ENCODE data around the gene GRIA4.
"Not testable (repeated sequence)": the region's sequence is repeated elsewhere in the genome, so short reads cannot be mapped to it uniquely, and the experiment has no call there.

Gene GRIA4

DNA sequence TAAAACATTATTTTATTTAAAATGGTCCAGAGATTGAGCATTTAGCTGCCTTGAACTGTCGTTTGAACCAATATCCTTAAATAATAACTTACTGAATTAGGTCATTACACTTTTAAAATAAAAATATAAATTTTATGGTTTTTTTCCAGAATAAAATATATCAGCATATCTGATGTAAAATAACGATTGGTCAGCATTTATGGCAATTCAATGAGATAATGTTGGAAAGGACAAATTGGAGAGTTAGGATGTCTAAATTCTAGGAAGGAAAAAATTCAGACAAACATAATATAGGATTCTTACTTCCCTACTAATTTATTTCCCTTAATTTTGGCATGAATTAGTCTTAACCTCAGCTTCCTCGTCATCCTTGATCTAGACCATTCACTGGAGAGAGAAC is 113.4 kb downstream of the GRIA4 start:
- DNase-seq, result no peak

DNA sequence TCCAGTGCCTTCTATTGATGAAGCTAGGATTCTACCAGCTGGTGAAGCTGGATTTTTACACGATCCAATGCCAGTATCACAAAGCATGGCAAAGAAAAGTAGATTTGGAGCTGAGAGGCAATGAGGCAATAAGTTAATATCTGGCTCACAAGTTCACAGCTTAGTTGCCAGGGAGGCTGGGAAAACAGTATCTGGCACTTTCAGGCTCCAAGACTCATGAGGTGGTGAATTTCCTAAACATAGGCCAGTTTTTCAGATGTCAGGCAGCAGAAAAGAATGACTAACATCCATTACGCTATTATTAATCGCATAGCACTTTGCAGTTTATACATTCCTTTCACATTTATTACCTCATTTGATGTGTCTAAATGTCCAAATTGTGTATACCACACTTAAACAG is 122.7 kb downstream of the GRIA4 start:
- DNase-seq, result no peak

DNA sequence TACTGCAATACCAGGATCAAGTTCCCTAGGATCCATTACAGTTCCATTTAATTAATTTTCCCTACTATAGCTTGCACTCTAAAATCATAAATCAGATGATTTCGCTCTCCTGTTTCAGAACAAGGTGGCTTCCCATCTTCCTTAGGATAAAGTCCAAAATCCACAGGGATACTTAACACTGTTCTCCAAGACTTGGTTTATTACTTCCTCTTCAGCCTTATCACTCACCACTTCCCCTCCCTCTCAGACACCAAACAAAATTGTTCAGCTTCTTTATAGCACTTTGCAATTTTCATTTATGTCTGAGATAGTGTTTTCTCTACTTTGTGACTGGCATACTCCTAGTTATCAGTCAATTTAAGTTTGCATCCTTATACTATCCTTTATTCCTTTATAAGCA is 124.6 kb downstream of the GRIA4 start:
- no peak for DNase-seq

DNA sequence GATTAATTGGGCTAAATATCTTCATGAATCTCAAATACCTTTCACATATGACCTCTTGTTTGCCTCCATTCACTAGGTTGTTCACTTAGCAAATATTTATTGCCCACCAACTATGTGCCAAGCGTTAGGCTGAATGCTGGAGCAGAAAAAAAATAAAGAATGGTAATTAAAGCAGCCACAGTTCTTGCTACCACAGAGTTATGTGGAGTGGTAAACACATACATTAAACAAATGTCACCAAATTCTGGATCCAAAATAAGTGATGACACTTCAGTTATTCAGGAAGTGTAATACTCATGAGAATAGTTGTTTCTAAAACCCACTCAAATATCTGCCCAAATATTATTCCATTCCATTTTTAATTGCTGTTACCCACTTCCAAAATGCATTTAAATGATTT is 128.4 kb downstream of the GRIA4 start:
- DNase-seq, result no peak

DNA sequence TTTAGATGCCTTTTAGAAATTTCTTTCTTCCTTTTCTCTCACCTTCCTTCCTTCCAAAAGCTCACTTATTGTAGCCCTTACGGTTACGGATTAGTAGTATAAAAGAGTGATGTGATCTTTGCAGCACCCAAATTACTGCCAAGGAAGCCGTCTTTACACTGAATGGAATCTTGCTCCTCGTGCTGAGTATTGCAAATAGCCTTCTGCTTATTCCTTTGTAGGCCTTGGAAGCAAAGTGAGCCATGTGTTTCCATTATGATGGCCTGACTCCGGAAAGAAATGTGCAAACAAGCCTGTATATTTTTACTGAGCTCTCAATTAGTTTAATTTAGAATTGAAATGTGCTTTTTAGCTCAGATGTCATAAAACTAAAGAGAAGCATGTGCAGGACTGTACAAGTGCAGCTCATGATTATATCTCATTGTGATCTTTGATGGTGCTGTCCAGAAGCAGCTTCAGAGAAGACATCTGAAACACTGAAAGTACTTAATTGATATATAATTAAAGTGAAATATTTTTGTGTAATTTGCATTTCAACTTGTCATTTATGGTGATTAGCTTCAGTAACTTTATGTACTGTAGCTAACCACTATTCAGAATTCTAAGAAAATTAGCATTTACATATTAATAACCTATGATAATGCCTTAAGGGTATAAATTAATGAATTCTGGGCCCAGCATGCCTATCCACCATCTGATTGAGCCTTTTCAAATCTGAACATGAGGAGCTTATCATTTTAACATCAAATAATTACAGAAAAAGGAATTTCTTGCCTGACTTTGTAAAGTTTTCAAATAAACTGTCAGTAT is 129.3 kb downstream of the GRIA4 start:
- no peak for DNase-seq

DNA sequence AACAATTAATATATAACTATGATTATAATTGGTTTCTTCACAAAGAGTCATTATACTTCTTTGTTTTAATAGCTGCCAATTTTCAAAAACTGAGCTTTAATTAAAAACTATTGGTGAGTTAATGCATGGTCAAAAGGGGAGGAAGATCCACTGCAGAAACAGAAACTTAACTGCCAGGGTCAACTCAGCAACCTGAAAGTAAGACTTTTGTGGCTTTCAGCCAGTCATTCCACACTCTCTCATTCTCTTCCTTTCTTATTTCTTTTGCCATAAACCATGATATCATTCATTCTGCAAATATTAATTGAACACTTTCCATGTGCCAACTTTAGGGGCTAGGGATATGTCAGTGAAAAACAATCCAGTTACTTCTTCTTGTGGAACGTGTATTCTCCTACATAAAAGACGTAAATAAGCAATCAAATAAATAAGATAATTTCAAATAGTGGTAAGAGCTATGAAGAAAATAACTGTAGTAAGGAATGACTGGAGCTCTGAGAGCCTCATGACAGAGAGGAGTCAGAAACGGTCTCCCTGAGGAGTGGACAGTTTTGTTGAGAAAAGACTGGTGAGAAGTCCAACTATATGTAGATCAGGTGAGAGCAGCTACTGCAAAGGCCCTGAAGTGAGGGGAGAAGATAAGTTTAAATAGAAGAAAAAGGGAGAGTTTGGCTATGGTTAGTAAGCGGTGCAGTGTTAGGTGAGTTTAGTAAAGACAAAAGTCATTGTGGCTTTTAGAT is 130.5 kb downstream of the GRIA4 start:
- DNase-seq, result no peak

DNA sequence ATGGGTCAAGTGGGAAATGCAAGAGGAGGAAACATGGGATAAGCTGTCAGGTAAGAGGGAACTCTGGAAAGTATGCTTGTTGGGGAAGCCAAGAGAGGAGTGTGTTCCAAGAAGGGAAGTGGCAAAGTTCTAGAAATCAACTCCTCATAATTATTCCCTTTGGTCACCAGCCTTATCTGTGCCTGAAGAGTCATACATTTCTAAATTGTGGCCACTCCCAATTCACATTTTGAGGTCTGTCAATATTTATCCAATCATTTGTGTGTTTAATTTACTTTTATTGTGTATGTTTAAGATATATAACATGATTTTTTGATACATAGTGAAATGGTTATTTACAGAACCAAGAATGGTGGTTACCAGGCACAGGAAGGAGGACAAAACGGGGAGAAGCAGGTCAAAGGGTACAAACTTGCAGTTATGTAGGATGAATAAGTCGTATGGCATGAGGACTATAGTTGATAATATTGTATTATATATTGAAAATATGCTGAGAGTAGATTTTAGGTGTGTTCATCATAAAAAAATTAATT is 131.7 kb downstream of the GRIA4 start:
- no peak for DNase-seq

DNA sequence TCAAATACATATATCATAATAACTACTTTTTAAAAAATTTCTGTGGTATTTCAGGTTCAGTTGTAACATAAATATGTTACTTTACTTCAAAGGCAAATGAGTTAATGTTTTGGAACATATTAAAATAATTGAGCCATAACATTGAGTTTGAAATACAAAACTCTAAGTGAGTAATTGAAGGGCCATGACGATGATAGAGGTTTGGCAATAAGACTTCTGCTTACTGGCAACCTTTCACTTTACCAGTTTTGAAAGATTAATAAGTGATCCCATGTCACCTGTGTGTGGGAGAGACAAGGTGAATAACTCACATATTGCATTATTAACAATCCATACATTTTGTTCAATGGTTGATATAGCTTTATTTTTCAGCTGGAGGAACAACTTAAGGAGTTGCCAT is 144.4 kb downstream of the GRIA4 start:
- no peak for DNase-seq

DNA sequence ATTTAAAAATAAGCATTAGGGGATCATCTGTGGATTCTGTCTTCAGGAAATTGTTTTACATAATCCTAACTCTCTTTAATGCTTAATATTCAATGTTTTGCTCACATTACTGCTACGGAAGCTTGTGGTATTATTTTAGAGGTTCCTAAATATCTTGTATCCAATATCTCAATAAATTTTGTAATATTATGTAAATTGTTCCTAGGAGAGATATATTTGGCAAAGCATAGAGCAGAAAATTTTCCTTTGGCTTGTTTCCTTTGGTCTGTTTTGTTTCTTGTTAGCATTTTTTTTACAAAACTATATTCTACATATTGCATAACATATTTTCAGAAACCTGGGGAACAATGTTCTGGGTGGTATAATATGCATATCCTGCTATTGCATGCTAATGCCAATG is 144.8 kb downstream of the GRIA4 start:
- DNase-seq, result no peak

DNA sequence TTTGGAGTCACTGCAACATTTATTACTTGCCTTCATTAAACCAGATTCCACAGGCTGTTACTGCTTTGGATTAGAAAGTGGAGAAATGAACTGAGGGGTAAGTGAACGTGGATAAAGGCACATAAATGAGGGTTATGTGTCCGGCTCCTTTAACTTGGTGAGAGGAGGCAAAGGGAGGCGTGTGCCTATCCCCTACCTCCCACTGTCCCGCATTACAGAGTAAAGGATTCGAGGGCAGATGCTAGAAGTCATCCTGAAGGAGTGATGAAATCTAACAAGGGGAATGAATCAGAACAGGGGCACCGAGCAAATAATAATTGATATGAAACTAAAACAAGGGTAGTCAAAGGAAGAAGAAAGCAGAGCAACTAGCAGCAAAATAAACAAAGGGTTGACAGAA is 147.2 kb downstream of the GRIA4 start:
- DNase-seq, result no peak

DNA sequence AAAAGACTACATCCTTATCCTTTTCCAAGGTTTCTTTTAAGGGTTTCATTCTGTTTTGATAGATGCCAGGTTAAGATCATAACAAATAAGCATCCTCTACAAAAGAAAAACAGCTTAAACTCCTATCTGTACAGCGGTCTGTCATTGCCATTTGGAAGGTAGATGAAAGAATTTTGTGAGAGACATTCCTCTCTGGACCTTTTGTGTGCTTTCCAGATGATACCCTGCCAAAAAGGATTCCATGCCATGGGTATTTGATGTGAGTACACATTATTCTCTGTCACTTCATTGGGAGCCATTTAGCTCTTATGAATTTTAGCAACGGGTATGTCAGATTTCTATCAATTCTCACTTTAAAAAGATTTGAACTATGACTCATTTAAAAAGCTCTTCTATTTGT is 153.7 kb downstream of the GRIA4 start:
- DNase-seq, result no peak

DNA sequence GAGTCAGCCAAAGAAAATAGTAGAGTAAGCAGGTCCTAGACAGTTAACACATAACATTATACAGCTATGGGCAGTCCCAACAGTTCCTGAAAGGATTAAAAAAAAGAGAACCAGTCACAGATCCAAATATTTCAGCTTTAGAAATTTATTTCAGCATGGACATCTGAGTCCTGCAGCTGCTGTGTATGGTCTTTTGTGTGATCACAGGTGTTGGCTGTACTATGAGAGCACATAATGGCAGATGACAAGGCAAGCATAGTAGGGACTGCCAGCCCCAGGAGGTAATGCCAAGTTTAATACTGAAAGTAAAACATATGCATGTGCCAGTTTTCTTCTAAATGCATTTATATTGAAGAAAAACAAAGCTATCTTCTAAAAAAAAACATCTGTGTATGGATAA is 158.1 kb downstream of the GRIA4 start:
- DNase-seq, result no peak

DNA sequence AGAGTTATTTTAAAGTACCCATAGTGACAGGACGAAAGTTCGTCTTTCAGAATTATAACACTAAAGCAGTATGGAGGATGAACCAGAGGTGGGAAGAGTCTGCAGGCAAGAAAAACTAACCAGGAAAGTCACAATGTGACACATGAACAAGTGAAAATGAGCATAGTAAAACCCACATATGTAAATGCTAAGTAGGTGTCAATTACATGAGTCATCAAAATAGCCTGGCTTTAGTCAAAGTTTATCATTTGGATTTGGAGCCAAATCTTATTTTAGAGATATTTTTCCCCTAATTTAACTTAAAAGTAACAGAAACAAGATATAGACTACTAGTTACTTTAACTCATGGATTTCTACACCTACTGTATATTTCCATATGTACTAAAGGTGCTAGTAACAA is 159.8 kb downstream of the GRIA4 start:
- no peak for DNase-seq

DNA sequence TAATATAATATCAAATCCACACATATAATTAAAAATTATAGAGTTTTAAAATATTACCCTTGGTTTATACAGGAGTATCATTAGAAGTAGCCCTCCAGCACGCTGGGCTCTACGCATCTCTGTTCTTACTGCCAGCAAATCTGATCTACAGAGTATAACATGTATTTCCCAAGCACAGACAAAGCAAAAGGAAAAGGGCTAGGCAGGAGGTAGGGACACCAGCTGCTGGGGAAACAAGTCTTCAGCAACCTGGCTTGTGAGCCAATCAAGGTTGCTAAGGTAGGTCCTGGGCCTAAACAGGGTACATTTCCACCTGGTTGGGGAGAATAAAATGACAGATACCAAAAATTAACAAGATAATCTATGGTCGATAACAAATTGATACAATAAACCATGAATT is 163.6 kb downstream of the GRIA4 start:
- not testable (repeated sequence) for DNase-seq

DNA sequence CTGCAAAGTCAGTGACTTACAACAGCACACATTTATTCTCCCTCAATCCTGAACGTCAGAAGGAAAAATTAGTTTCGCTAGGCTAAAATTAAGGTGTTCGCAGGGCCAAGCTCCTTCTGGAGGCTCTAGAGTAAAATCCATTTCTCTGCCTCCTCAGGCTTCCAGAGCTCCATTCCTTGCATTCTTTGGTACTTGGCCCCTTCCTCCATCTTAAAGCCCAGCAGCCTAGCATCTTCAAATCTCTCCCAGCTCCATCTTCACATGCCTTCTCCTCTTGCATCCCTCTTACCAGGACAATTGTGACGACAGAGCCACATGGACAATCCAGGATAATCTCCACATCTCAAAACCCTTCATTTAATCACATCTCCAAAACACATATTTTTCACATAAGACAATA is 165.0 kb downstream of the GRIA4 start:
- no peak for DNase-seq

DNA sequence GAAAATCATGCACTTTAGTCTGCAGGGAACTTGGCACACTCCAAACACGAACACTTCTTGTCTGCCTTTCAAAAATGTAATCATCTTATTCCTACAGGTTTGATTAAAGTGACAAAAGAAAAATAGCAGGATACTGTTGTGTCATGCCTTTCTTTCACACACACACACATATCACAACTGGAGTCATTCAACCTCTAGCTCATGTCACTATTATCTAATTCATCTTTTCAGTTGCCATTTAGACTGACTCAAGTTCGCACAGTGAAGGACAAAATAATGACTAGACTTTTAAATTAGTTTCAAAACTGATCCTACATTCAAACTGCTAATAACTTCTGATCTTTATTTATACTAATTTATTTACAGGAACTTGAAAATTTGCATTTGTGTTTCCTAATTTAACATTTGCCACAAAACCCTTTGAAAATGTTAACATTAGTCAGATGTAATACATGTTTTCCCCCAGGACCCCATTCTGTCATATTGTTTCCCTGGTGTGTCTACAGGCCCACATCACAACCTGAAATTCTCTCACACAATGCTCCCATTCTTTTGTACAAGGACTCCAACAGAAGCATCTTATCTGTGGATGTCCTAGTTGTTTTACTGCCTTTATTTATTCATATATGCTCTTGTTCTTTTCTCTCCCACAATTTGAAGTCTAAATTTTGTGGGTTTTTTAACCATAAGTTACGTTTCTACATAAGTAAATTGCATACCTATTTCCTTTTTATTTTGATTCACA is 171.1 kb downstream of the GRIA4 start:
- DNase-seq, result no peak

DNA sequence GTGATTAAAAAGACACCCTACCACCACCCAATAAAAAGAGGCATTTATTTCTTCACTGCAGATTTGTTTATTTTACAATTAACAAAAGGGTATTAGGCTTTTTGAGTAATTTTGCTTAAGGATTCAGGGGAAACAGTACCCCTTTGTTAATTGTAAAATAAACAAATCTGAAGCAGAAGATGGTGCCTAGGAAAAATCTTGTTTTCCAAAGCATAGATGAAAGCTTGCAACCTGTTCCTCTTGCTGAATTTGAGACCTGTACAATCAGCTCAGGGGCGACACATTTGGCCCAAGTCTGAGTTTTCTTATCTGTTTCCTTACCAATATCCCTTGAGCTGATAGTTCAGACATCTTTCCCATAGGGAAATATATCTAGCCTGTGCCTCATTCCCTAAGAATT is 171.9 kb downstream of the GRIA4 start:
- no peak for DNase-seq

DNA sequence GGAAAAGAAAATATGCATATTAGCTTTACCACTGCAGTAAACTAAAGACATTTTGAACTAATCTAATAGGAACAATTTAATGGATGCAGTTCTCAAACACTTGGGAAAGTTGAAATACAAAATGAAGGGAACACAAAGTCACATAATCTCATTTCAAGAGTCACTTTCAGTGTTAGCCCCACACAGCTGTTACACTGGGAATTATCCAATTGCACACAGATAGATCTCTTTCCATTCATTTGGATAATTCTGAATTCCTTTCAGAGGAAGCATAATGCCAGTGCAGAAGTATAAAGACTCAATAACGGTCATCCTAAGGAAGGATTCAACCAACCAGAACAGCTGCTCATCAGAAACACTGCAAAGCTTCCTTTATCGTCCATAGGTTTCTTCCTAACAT is 173.3 kb downstream of the GRIA4 start:
- no peak for DNase-seq

DNA sequence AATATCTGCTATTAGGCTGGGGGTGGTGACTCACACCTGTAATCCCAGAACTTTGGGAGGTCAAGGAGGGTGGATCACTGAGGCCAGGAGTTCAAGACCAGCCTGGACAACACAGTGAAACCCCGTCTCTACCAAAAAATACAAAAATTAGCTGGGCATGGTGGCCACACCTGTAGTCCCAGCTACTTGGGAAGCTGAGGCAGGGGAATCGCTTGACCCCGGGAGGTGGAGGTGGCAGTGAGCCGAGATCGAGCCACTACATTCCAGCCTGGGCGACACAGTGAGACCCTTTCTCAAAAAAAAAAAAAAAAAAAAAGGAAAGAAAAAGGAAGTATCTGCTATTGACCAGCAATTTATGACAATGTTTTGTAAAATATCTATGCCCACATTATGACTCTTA is 176.0 kb downstream of the GRIA4 start:
- not testable (repeated sequence) for DNase-seq

DNA sequence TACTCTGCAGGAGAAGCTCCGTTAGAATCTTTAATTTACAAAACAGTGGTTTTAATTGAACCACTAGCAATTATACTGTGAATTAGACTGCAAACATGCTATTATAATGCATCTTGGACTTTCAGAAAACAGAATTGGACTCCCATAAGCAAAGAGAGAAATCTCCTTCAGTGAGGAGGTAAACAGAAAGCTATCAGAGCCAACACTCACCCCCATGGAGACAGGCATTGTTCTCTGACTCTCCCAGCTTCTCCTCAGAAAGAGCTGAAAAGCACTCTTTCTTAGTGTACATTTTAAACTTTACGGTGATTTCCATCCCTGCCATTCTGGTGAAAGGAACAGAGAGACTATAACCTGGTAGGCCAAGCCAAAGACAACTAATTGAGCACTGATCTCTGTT is 176.9 kb downstream of the GRIA4 start:
- no peak for DNase-seq

DNA sequence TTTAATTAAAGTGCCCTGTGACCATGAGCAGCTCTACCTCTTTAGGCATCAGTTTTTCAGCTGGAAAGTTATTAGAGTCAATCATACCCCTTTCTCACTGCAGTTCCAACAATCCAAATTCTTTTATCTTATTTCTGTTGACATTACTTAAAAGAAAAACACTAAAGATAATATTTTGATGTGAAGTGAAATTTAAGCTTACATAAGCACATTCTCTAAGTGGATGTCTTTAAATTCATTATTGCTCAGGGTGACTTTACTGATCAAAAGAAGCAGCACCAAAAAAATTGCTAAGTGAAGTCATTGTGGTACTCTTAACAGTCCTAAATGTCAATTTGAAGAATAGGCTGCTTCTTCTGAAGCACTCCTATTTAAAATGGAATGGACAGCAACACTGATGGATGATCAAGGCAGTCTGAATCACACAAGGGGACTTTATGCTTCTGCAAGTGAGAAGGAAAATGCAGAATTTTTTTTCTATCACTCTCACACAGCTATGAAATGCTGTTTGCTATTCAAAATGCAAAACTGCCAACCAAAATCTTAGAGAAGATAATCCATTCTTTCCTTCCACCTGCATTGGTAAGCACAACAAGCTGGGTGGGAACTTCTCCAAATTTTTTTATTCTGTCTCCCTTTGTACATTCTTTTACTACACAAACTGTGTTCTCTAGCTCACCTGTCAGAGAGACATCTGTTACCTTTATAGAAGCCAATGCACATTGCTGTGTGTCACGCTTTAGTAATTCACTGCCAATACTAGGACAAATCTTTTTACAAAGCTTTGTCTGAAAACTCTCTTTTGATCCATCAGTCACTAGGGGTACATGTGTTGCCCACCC is 179.9 kb downstream of the GRIA4 start:
- no peak for DNase-seq

DNA sequence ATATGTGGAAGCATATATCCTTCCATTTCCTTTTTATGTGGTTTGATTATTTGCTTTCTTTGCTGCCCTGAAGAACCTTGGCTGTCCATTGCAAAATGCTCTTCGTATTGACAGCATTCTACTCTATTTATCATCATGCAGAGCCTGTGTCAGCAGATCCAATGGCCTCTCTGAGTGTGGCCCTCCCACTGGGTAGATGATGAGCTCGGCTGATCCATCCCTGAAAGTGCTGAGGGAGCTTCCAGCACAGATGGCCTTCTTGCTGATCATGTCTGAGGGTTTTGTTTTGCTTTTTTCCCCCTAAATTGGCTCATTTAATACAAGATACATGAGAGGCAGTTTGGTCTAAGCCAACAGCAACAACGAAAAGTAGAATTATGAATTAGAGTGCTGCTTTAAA is 181.0 kb downstream of the GRIA4 start:
- no peak for DNase-seq

DNA sequence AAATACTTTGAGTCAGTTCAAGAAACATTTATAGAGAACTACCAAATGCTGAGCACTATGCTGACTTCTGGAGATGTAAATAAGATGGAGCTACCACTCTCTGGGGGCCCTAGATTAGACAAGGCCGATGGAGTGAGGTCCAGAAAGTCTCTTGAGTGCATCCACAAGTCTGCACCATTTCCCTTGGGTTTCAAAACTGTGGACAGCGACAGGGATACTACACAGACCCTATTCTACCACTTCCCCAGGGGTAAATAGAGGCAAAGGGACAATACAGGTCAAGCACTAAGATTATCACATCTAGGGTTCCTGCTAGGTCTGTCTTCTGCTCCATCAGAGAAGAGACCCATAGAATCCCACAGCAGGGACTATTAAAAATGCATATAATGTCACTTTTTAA is 183.2 kb downstream of the GRIA4 start:
- no peak for DNase-seq
